Right ventricle myocardium superior (tissue), 1 donor: ENCODE measurements around the gene UBXN6. TPM values are rescaled to one million over a fixed set of nuclear protein-coding genes. Genes with fewer than 3 reads are reported as not detected.
A peak's percentile ranks its signal among the peaks of the same experiment; 100 is the strongest.

ENCODE experiments used
- ATAC-seq: fragments of 200-7000 bp; cut with Tn5 transposase; one replicate; pipeline ENCODE4 v1.9.1; 2020; ENCODE audit warnings: mild to moderate bottlenecking; ENCODE audit not compliant: poor library complexity
- DNase-seq: peaks from one replicate; pipeline ENCODE4 v3.0.0-alpha.2; 2020
- intact Hi-C: fragments of 100-400 bp; cut with DNase I; formaldehyde crosslinking; loops from one replicate; pipeline ENCODE4 v1.11.2; 2022
- total RNA-seq: library from RNA; stranded (reverse); fragmentation: NEBNext Ultra II Directional; extraction: Animal tissue kit (Norgen Biotek cat#: 25700); gene quantifications from one replicate; pipeline ENCODE4 v1.2.1, GENCODE V29; 2021
- donor health status: DM: no; HTN: yes; CAD: no; lungs with severe emphysema.

Gene UBXN6
- total RNA-seq, 1 donor from 2014 or later, result 120 TPM

- intact Hi-C loops, result no loop called here
- DNase-seq (peak; percentile 99), ATAC-seq (peak; percentile 95)
Observed at GRCh38 chr19:4471403-4472173, 14.0 kb upstream of the UBXN6 start.

- intact Hi-C loops, result no loop called here
- DNase-seq (no peak), ATAC-seq (no peak)
Observed at GRCh38 chr19:4467835-4468234, 10.2 kb upstream of the UBXN6 start.

- DNase-seq, result no peak
- ATAC-seq, result no peak
- intact Hi-C loops, result no loop called here
Observed at GRCh38 chr19:4464815-4465581, 7.4 kb upstream of the UBXN6 start.

GRCh38 chr19:4456843-4457653 lies 546 bp downstream of the UBXN6 start:
- peak; percentile 41 for ATAC-seq
- DNase-seq, result peak; percentile 68
- intact Hi-C loops, result no loop called here

- ATAC-seq, result peak; percentile 2
- intact Hi-C loops, result no loop called here
- DNase-seq, result no peak
Observed at GRCh38 chr19:4456476-4456842, 1.1 kb downstream of the UBXN6 start.

- DNase-seq (peak; percentile 78), ATAC-seq (peak; percentile 67)
- intact Hi-C loops, result no loop called here
Observed at GRCh38 chr19:4455719-4456475, 1.7 kb downstream of the UBXN6 start.

GRCh38 chr19:4454747-4455718 lies 2.6 kb downstream of the UBXN6 start:
- DNase-seq (no peak), ATAC-seq (peak; percentile 4)
- intact Hi-C loops, result no loop called here

GRCh38 chr19:4453232-4454179 lies 4.1 kb downstream of the UBXN6 start:
- ATAC-seq, result no peak
- DNase-seq, result no peak
- intact Hi-C loops, result no loop called here

GRCh38 chr19:4452230-4452990 lies 5.2 kb downstream of the UBXN6 start:
- intact Hi-C loops, result no loop called here
- no peak for DNase-seq
- no peak for ATAC-seq

- ATAC-seq, result no peak
- intact Hi-C loops, result no loop called here
Observed at GRCh38 chr19:4449639-4450028, 8.0 kb downstream of the UBXN6 start.

GRCh38 chr19:4449022-4449638 lies 8.5 kb downstream of the UBXN6 start:
- ATAC-seq, result peak; percentile 89
- intact Hi-C loops, result no loop called here
- peak; percentile 90 for DNase-seq

More at GRCh38 chr19:4449639-4450028, 8.0 kb downstream of the UBXN6 start:
- DNase-seq, result no peak

GRCh38 chr19:4448147-4448985 lies 9.2 kb downstream of the UBXN6 start:
- DNase-seq (no peak), ATAC-seq (peak; percentile 8)
- intact Hi-C loops, result no loop called here

GRCh38 chr19:4447327-4448146 lies 10.1 kb downstream of the UBXN6 start:
- intact Hi-C loops, result no loop called here
- no peak for ATAC-seq
- DNase-seq, result no peak

GRCh38 chr19:4446704-4447200 lies 10.8 kb downstream of the UBXN6 start:
- intact Hi-C loops, result no loop called here
- ATAC-seq (no peak), DNase-seq (no peak)
